ENCODE results near the gene TMEM134.

DNA sequence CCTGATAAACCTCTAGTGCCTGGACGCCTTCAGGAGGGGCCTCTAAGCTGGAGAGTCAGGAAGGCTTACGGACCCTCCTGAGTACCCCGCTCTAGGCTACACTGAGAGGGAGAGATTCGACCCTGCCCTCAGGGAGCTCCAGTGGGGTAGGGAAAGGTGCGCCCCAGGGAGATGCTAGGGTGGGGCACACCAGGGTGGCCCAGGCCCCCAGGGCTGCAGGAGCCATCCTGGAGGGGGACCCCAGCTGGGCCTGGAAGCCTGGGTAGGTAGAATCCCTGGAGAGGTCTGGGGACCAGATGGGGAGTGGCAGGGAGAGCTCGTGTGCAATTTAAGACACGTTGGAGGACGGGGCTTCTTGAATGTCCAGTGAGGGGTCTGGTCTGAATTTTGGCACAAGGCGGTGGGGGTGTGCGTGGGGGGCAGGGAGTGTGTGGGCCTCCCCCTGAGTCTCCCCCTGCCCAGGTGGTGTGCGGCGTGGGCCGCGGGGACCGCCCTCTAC is 48.9 kb downstream of the TMEM134 start:
- TF ChIP-seq, protein P1, sequence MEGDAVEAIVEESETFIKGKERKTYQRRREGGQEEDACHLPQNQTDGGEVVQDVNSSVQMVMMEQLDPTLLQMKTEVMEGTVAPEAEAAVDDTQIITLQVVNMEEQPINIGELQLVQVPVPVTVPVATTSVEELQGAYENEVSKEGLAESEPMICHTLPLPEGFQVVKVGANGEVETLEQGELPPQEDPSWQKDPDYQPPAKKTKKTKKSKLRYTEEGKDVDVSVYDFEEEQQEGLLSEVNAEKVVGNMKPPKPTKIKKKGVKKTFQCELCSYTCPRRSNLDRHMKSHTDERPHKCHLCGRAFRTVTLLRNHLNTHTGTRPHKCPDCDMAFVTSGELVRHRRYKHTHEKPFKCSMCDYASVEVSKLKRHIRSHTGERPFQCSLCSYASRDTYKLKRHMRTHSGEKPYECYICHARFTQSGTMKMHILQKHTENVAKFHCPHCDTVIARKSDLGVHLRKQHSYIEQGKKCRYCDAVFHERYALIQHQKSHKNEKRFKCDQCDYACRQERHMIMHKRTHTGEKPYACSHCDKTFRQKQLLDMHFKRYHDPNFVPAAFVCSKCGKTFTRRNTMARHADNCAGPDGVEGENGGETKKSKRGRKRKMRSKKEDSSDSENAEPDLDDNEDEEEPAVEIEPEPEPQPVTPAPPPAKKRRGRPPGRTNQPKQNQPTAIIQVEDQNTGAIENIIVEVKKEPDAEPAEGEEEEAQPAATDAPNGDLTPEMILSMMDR (IDR thresholded peaks at IDR 0.05) = no peak
- no peak for TF ChIP-seq POLR2A (IDR thresholded peaks at IDR 0.05)

Data from Peyer's patch (tissue), 4 donors.